ENCODE results near the gene TP53TG5. TPM values are rescaled to one million over a fixed set of nuclear protein-coding genes. Genes with fewer than 3 reads are reported as not detected.

The TP53TG5 gene
- total and polyA plus RNA-seq, 10 of the 15 experiments (the other 5 are each of a cell fraction or from before 2014, with no cell fraction given) = 0.24 TPM; not detected in 9

- no peak for TF ChIP-seq ZSCAN29 (IDR thresholded peaks at IDR 0.05)
- no peak for TF ChIP-seq RAD21 (IDR thresholded peaks at IDR 0.05; ENCODE audit: insufficient read depth, low read depth, low read length)
- TF ChIP-seq, protein P1, sequence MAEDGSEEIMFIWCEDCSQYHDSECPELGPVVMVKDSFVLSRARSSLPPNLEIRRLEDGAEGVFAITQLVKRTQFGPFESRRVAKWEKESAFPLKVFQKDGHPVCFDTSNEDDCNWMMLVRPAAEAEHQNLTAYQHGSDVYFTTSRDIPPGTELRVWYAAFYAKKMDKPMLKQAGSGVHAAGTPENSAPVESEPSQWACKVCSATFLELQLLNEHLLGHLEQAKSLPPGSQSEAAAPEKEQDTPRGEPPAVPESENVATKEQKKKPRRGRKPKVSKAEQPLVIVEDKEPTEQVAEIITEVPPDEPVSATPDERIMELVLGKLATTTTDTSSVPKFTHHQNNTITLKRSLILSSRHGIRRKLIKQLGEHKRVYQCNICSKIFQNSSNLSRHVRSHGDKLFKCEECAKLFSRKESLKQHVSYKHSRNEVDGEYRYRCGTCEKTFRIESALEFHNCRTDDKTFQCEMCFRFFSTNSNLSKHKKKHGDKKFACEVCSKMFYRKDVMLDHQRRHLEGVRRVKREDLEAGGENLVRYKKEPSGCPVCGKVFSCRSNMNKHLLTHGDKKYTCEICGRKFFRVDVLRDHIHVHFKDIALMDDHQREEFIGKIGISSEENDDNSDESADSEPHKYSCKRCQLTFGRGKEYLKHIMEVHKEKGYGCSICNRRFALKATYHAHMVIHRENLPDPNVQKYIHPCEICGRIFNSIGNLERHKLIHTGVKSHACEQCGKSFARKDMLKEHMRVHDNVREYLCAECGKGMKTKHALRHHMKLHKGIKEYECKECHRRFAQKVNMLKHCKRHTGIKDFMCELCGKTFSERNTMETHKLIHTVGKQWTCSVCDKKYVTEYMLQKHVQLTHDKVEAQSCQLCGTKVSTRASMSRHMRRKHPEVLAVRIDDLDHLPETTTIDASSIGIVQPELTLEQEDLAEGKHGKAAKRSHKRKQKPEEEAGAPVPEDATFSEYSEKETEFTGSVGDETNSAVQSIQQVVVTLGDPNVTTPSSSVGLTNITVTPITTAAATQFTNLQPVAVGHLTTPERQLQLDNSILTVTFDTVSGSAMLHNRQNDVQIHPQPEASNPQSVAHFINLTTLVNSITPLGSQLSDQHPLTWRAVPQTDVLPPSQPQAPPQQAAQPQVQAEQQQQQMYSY (CRISPR knock-in tag; IDR thresholded peaks at IDR 0.05) = no peak
- no peak for TF ChIP-seq RBBP5 (conservative IDR thresholded peaks at IDR 0.05)
- TF ChIP-seq, protein P2, sequence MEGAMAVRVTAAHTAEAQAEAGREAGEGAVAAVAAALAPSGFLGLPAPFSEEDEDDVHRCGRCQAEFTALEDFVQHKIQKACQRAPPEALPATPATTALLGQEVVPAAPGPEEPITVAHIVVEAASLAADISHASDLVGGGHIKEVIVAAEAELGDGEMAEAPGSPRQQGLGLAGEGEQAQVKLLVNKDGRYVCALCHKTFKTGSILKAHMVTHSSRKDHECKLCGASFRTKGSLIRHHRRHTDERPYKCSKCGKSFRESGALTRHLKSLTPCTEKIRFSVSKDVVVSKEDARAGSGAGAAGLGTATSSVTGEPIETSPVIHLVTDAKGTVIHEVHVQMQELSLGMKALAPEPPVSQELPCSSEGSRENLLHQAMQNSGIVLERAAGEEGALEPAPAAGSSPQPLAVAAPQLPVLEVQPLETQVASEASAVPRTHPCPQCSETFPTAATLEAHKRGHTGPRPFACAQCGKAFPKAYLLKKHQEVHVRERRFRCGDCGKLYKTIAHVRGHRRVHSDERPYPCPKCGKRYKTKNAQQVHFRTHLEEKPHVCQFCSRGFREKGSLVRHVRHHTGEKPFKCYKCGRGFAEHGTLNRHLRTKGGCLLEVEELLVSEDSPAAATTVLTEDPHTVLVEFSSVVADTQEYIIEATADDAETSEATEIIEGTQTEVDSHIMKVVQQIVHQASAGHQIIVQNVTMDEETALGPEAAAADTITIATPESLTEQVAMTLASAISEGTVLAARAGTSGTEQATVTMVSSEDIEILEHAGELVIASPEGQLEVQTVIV (IDR thresholded peaks at IDR 0.05; ENCODE audit: borderline replicate concordance, partially characterized antibody) = no peak
- no peak for TF ChIP-seq KDM1A (IDR thresholded peaks at IDR 0.05; ENCODE audit: borderline replicate concordance)
- TF ChIP-seq, protein P3, sequence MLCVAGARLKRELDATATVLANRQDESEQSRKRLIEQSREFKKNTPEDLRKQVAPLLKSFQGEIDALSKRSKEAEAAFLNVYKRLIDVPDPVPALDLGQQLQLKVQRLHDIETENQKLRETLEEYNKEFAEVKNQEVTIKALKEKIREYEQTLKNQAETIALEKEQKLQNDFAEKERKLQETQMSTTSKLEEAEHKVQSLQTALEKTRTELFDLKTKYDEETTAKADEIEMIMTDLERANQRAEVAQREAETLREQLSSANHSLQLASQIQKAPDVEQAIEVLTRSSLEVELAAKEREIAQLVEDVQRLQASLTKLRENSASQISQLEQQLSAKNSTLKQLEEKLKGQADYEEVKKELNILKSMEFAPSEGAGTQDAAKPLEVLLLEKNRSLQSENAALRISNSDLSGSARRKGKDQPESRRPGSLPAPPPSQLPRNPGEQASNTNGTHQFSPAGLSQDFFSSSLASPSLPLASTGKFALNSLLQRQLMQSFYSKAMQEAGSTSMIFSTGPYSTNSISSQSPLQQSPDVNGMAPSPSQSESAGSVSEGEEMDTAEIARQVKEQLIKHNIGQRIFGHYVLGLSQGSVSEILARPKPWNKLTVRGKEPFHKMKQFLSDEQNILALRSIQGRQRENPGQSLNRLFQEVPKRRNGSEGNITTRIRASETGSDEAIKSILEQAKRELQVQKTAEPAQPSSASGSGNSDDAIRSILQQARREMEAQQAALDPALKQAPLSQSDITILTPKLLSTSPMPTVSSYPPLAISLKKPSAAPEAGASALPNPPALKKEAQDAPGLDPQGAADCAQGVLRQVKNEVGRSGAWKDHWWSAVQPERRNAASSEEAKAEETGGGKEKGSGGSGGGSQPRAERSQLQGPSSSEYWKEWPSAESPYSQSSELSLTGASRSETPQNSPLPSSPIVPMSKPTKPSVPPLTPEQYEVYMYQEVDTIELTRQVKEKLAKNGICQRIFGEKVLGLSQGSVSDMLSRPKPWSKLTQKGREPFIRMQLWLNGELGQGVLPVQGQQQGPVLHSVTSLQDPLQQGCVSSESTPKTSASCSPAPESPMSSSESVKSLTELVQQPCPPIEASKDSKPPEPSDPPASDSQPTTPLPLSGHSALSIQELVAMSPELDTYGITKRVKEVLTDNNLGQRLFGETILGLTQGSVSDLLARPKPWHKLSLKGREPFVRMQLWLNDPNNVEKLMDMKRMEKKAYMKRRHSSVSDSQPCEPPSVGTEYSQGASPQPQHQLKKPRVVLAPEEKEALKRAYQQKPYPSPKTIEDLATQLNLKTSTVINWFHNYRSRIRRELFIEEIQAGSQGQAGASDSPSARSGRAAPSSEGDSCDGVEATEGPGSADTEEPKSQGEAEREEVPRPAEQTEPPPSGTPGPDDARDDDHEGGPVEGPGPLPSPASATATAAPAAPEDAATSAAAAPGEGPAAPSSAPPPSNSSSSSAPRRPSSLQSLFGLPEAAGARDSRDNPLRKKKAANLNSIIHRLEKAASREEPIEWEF (IDR thresholded peaks at IDR 0.05; ENCODE audit: insufficient replicate concordance, low read depth, low read length) = no peak
- no peak for TF ChIP-seq YBX1 (IDR thresholded peaks at IDR 0.05)
- no peak for TF ChIP-seq ZNF24 (IDR thresholded peaks at IDR 0.05)
- POLR2A ChIA-PET = interaction anchor here (1.1 kb wide), 1 partner anchor 50 kb away, joined by 3 read pairs; the partner anchor contains the start of gene SYS1
Observed at GRCh38 chr20:45412653-45413052, 34.5 kb upstream of the TP53TG5 start.

More at GRCh38 chr20:45412653-45413052, 34.5 kb upstream of the TP53TG5 start:
- Histone ChIP-seq H3K4me1 (ENCODE audit: control insufficient read depth, insufficient read depth, low read length) (peaks cover 5% of the 10 kb centered on the region; the same call in 1 of the 2 replicates), H3K9me3 (replicated peaks; ENCODE audit: control insufficient read depth, insufficient read depth, low read length) (no peaks in the 10 kb centered on the region), H3K4me3 (no peak overlapping the region), H4K20me1 (ENCODE audit: control insufficient read depth, insufficient read depth) (no peaks in the 10 kb centered on the region), H3K79me2 (ENCODE audit: control insufficient read depth, insufficient read depth, low read length) (peaks cover 13% of the 10 kb centered on the region), H3K4me2 (ENCODE audit: control insufficient read depth, insufficient read depth) (no peak overlapping the region), H3K27ac (ENCODE audit: control insufficient read depth, insufficient read depth) (no peak overlapping the region), H3K9ac (ENCODE audit: control insufficient read depth, insufficient read depth, low read length) (no peak overlapping the region), H3K36me3 (ENCODE audit: control insufficient read depth in 2 of 2, insufficient read depth in 2 of 2, low read length in 1 of 2) (no peaks in the 10 kb centered on the region; a peak in 1 of 4 replicates), H3K27me3 (replicated peaks in 1 of 2; ENCODE audit: control insufficient read depth in 2 of 2, insufficient read depth in 2 of 2, low read length in 1 of 2) (no peaks in the 10 kb centered on the region), H2AFZ (ENCODE audit: control insufficient read depth, low read depth, low read length) (no peak overlapping the region)
- DNase-seq (ENCODE audit: low read depth, low spot score) = no peak
- ChIA-PET RAD21 (ENCODE audit: unreplicated experiment) (interaction anchor here (0.6 to 1.4 kb wide), 4 partner anchors 16 to 358 kb away, joined by 3 to 5 read pairs (median 4); partner anchors contain the start of gene SYS1), SMC1A (ENCODE audit: uncharacterized antibody, unreplicated experiment) (interaction anchor here (0.5 to 2.5 kb wide), 6 partner anchors 24 to 51 kb away, joined by 3 to 14 read pairs (median 4); partner anchors contain the start of gene SYS1), CTCF (interaction anchor here (0.9 to 2.2 kb wide), 4 partner anchors 10 to 39 kb away, joined by 3 to 11 read pairs (median 5); no protein-coding TSS in a partner anchor)
- ATAC-seq = no peak
- BruUV-seq (replicated peaks) = no TSS peak
- intact Hi-C loops (cut with micrococcal nuclease; ENCODE audit: unreplicated experiment) (no loop called here), in situ Hi-C loops (cut with MboI) (no loop called here)
- FAIRE-seq = no peak
- WGBS (ENCODE audit: insufficient coverage, insufficient replicate concordance, low lambda C conversion rate, missing lambda C conversion rate) = 63% methylated on average over 5 of the region's 5 CpGs

Measured in GM12878 (cell line).